Measurements from ENCODE around the gene MAN2B1.

MAN2B1 gene

DNA sequence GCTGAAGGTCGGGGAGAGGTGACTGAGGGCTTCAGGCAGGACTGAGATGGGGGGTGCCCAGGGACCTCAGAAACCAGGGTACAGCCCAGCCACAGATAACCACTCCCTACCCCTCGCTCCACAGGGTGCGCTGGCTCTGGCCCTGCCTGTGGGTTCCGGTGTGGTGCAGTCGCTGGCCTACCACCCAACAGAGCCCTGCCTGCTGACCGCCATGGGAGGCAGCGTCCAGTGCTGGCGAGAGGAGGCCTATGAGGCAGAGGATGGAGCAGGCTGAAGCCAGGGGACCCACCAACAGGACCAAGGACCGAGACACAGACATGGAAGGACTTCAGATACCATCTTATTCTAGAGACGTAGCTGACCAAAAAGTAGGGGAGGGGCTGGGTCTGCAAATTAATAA, 8.9 kb upstream of the MAN2B1 start:
- ATAC-seq, result no peak
- Mint-ChIP-seq H3K9me3 (no peaks in the 10 kb centered on the region), H3K4me1 (peaks cover 48% of the 10 kb centered on the region), H3K27ac (no peak overlapping the region), H3K4me3 (no peak overlapping the region), H3K27me3 (no peaks in the 10 kb centered on the region), H3K36me3 (peaks cover 51% of the 10 kb centered on the region)

DNA sequence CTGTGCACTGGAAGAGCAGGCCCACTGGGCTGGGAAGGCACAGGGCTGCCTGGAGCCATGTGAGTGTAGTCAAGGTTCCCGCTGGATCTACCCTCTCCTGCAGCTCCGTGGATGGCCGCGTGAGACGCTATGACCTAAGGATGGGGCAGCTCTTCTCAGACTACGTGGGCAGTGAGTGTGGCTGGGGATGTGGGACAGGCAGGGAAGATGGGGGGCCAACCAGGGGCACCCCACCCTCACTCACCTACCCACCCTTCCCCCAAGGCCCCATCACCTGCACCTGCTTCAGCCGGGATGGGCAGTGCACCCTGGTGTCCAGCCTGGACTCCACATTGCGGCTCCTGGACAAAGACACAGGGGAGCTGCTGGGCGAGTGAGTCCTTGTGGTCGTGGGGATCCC, 6.2 kb upstream of the MAN2B1 start:
- Mint-ChIP-seq H3K9me3 (no peaks in the 10 kb centered on the region), H3K27me3 (no peaks in the 10 kb centered on the region), H3K27ac (no peak overlapping the region), H3K4me1 (peaks cover 59% of the 10 kb centered on the region), H3K36me3 (peaks cover 51% of the 10 kb centered on the region), H3K4me3 (no peak overlapping the region)
- no peak for ATAC-seq

DNA sequence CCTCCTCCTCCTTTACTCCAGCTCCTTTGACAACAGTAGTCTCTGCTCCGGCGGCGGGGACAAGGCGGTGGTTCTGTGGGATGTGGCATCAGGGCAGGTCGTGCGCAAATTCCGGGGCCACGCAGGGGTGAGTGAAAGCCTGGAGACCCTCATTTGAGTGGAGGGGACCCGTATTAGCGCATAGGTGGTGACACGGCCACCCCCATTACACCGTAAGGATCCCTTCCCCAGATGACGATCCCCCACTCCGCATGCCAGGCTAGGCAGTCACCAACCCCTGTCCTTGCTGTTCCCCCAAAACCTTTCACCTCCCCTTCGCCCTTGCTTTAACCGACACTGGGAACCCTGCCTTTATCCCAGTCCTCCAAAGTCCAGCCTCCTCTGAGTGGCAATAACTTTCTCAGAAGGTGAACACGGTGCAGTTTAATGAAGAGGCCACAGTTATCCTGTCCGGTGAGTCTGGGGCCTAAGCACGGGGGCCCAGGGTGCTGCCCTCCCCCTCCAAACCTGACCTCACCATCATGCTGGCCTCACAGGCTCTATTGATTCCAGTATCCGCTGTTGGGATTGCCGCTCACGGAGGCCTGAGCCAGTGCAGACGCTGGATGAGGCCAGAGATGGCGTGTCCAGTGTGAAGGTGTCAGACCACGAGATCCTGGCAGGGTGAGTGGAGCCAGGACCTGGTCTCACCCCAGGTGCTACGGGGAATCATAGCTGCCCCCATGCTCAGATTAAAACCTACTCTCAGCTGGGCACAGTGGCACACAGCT, 3.8 kb upstream of the MAN2B1 start:
- peak overlapping the region; percentile 96 for H3K4me3 Mint-ChIP-seq
- peaks cover 36% of the 10 kb centered on the region for H3K36me3 Mint-ChIP-seq
- peak overlapping the region; percentile 100 for H3K27ac Mint-ChIP-seq
- H3K27me3 Mint-ChIP-seq, result no peaks in the 10 kb centered on the region
- no peaks in the 10 kb centered on the region for H3K9me3 Mint-ChIP-seq
- peaks cover 61% of the 10 kb centered on the region for H3K4me1 Mint-ChIP-seq
- ATAC-seq, result no peak

DNA sequence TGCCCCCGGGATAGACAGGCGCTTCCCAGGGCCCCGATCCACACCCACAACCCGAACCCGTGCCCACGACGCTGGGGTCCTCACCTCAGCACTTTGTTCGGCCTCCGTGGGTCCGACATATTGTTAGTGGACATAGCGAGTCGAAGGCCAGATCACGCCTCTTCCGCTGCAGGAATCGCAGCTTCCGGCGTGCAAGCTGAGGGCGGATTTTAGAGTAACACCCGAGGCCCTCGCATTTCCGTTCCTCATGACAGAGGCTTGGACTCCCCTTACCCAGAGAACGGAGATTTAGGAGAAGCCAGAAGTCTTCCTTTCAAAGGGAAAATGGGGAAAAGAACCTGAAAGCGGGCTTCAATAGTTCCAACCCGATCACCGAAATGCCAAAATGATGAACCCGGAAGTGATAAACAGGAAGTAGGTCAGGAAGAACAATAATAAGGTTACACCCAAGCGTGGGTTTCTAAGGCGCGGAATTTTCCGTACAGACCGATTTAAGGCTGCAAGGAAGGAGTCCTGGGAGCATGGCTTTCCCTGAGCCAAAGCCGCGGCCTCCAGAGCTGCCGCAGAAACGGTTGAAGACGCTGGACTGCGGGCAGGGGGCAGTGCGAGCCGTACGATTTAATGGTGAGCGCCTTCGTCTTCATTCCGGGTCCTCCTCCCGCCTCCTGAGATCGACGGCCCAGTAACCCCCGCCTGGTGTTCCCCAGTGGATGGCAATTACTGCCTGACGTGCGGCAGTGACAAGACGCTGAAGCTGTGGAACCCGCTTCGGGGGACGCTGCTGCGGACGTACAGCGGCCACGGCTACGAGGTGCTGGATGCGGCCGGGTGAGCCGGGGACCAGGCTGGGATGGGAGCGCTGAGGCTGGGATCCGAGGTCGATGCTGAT, 3.0 kb upstream of the MAN2B1 start:
- H3K4me1 Mint-ChIP-seq, result peaks cover 67% of the 10 kb centered on the region
- H3K4me3 Mint-ChIP-seq, result peak overlapping the region; percentile 96
- H3K36me3 Mint-ChIP-seq, result peaks cover 37% of the 10 kb centered on the region
- ATAC-seq, result peak; percentile 59
- H3K27me3 Mint-ChIP-seq, result no peaks in the 10 kb centered on the region
- peak overlapping the region; percentile 100 for H3K27ac Mint-ChIP-seq
- no peaks in the 10 kb centered on the region for H3K9me3 Mint-ChIP-seq

GRCh38 chr19:12668932-12669269, 2.4 kb upstream of the MAN2B1 start:
- Mint-ChIP-seq H3K36me3 (peaks cover 36% of the 10 kb centered on the region), H3K27ac (peak overlapping the region; percentile 100), H3K4me3 (peak overlapping the region; percentile 96), H3K27me3 (no peaks in the 10 kb centered on the region), H3K9me3 (no peaks in the 10 kb centered on the region), H3K4me1 (peaks cover 66% of the 10 kb centered on the region)
- ATAC-seq, result no peak

DNA sequence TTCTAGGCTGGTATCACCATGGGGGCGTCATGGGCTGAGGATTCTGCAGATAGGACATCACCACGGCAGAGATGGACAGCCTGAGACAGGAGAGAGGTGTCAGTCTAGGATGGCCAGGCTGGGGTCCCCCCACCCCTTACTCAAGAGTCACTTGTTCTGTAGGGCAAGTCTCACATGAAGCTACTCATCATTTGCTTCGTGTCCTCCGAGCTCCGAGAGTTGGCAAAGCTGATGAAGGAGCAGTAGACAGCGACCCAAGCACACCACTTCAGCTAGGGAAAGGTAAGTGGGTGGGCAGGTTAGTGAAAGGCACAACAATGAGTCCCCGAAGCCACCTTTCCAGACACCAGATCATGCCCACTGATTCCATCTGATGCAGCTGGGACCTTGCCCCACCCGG, 1.8 kb upstream of the MAN2B1 start:
- peak overlapping the region; percentile 96 for H3K4me3 Mint-ChIP-seq
- no peak for ATAC-seq
- H3K27me3 Mint-ChIP-seq, result no peaks in the 10 kb centered on the region
- peak overlapping the region; percentile 100 for H3K27ac Mint-ChIP-seq
- no peaks in the 10 kb centered on the region for H3K9me3 Mint-ChIP-seq
- peaks cover 63% of the 10 kb centered on the region for H3K4me1 Mint-ChIP-seq
- H3K36me3 Mint-ChIP-seq, result peaks cover 37% of the 10 kb centered on the region

GRCh38 chr19:12667731-12668302, 1.3 kb upstream of the MAN2B1 start:
- H3K36me3 Mint-ChIP-seq, result peaks cover 42% of the 10 kb centered on the region
- H3K4me1 Mint-ChIP-seq, result peaks cover 63% of the 10 kb centered on the region
- no peaks in the 10 kb centered on the region for H3K9me3 Mint-ChIP-seq
- no peak for ATAC-seq
- peak overlapping the region; percentile 96 for H3K4me3 Mint-ChIP-seq
- H3K27ac Mint-ChIP-seq, result no peak overlapping the region
- H3K27me3 Mint-ChIP-seq, result no peaks in the 10 kb centered on the region

DNA sequence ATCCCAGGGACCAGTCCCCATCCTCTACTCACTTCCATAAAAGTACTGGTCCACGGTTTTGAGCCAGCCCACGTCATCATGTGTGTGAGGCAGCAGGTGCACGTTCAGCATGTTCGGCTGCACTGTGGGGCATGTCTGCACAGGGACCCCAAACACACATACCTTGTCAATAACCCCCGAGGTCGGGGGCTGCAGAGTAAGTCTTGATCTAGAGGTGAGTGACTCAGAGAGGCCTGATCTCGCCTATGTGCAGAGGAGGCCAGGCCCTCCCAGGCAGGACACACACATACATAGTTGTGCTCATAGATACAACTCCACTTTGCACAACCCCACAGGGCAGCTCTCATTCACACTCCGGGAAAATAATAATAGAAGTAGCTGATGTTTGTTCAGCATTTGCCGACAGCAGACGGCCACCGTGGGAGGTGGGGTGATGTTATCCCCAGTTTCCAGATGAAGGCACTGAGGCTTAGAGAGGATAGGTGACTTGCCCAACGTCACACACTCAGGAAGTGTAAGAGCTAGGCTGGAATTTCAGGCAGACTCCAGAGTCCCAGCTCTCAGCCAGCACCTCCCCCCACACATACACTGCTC, 774 bp downstream of the MAN2B1 start:
- peak; percentile 55 for ATAC-seq
- Mint-ChIP-seq H3K9me3 (no peaks in the 10 kb centered on the region), H3K36me3 (peaks cover 35% of the 10 kb centered on the region), H3K4me3 (peak overlapping the region; percentile 90), H3K27ac (peak overlapping the region; percentile 97), H3K27me3 (no peaks in the 10 kb centered on the region), H3K4me1 (peaks cover 53% of the 10 kb centered on the region)

DNA sequence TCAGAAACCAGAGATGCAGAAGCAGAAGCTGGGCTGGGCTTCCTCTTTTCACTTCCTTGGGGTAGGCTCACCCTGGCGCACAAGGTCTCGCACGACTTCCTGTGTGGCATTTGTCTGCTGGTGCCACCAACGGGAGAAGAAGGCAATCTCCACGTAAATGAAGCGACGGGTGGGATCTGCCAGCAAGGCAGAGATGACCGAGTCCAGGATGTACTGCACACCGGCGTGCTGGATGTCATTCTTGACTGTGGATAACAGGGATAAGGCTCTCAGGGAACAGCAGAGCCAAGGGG, 1.3 kb downstream of the MAN2B1 start:
- peak; percentile 88 for ATAC-seq
- H3K27ac Mint-ChIP-seq, result peak overlapping the region; percentile 97

GRCh38 chr19:12664406-12665280, 1.9 kb downstream of the MAN2B1 start:
- H3K4me3 Mint-ChIP-seq, result peak overlapping the region; percentile 90
- H3K4me1 Mint-ChIP-seq, result peaks cover 46% of the 10 kb centered on the region
- peaks cover 45% of the 10 kb centered on the region for H3K36me3 Mint-ChIP-seq
- H3K27ac Mint-ChIP-seq, result peak overlapping the region; percentile 97
- no peaks in the 10 kb centered on the region for H3K9me3 Mint-ChIP-seq
- no peak for ATAC-seq
- H3K27me3 Mint-ChIP-seq, result no peaks in the 10 kb centered on the region

More for the DNA sequence above, 1.3 kb downstream of the MAN2B1 start:
- Mint-ChIP-seq H3K36me3 (peaks cover 39% of the 10 kb centered on the region), H3K4me1 (peaks cover 48% of the 10 kb centered on the region), H3K27me3 (no peaks in the 10 kb centered on the region), H3K4me3 (peak overlapping the region; percentile 90), H3K9me3 (no peaks in the 10 kb centered on the region)

DNA sequence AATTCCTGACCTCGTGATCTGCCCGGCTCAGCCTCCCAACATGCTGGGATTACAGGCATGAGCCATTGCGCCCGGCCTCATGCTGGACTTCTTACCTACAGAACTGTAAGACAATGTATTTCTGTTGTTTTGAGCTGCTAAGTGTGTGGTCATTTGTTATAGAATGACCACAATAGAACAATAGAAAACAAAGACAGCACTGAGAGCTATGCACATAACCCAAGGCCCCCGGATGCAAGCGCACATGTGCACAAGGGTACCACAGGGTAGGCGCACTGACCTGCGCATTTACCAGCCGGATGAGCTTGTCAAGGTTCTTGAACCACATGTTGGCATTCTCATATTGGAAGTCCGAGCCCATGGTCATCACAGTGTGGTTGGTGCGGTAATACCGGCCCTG, 5.6 kb downstream of the MAN2B1 start:
- ATAC-seq, result no peak
- no peak overlapping the region for H3K4me3 Mint-ChIP-seq
- H3K27me3 Mint-ChIP-seq, result no peaks in the 10 kb centered on the region
- H3K9me3 Mint-ChIP-seq, result no peaks in the 10 kb centered on the region
- H3K36me3 Mint-ChIP-seq, result peaks cover 62% of the 10 kb centered on the region
- peaks cover 26% of the 10 kb centered on the region for H3K4me1 Mint-ChIP-seq
- no peak overlapping the region for H3K27ac Mint-ChIP-seq

DNA sequence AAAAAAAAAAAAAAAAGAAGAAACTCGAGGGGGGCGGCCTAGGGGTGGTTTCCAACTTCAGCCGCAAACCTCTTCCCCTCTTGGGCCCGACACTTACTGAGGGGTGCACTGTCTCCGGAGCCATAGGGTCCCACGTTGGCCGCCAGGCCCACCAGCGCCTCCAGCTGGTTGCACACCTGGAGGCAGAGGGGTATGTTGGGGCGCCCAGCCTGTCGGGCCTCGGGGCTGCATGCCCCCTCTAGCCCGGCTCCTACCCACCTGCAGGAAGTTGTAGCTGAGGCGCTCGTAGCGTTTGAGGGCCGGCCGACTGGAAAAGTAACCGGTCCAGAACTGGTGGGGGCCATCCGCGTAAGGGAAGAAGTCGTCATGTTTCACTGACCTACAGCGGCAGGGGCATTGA, 8.6 kb downstream of the MAN2B1 start:
- Mint-ChIP-seq H3K36me3 (peaks cover 60% of the 10 kb centered on the region), H3K4me1 (peaks cover 16% of the 10 kb centered on the region), H3K4me3 (no peak overlapping the region), H3K27me3 (no peaks in the 10 kb centered on the region), H3K9me3 (no peaks in the 10 kb centered on the region), H3K27ac (no peak overlapping the region)
- ATAC-seq, result no peak

GRCh38 chr19:12656899-12657571, 9.5 kb downstream of the MAN2B1 start:
- Mint-ChIP-seq H3K9me3 (no peaks in the 10 kb centered on the region), H3K27ac (peak overlapping the region; percentile 25), H3K27me3 (no peaks in the 10 kb centered on the region), H3K4me3 (no peak overlapping the region), H3K4me1 (peaks cover 16% of the 10 kb centered on the region), H3K36me3 (peaks cover 61% of the 10 kb centered on the region)
- peak; percentile 36 for ATAC-seq

GRCh38 chr19:12655546-12655945, 11.0 kb downstream of the MAN2B1 start:
- H3K27me3 Mint-ChIP-seq, result no peaks in the 10 kb centered on the region
- ATAC-seq, result no peak
- H3K9me3 Mint-ChIP-seq, result no peaks in the 10 kb centered on the region
- peaks cover 72% of the 10 kb centered on the region for H3K36me3 Mint-ChIP-seq
- H3K4me1 Mint-ChIP-seq, result peaks cover 16% of the 10 kb centered on the region
- H3K4me3 Mint-ChIP-seq, result no peak overlapping the region
- no peak overlapping the region for H3K27ac Mint-ChIP-seq
